Measurements from ENCODE around the gene HTD2.

The HTD2 gene

DNA sequence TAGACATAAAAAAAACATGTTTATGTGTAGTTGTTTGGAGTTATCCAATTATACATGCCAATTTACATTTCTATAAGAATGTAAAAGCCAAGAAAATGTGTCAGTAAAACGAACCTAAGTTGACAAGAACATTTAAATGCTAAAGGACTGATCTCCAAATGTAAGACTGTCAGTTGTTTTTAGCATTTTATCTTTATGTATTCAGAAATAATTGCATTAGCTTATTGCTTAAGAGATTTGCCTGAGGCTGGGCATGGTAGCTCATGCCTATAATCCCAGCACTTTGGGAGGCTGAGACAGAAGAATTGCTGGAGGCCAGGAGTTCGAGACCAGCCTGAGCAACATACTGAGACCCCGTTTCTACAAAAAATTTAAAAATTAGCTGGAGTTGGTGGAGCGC lies 53.3 kb downstream of the HTD2 start:
- DNase-seq = no peak

DNA sequence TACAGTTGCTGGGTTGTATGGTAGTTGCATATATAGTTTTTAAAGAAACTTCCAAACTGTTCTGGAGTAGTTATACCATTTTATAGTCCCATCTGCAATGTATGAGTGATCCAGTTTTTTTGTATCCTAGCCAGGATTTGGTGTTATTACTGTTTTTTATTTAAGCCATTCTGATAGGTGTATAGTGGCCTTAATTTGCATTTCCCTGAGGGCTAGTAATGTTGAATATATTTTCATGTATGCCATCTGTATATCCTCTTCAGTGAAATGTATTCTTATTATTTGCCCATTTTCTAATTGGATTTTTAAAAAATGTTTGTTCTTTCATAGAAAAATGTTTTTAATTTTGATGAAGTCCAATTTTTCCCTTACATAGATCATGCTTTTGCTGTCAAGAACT lies 55.5 kb downstream of the HTD2 start:
- DNase-seq = no peak

DNA sequence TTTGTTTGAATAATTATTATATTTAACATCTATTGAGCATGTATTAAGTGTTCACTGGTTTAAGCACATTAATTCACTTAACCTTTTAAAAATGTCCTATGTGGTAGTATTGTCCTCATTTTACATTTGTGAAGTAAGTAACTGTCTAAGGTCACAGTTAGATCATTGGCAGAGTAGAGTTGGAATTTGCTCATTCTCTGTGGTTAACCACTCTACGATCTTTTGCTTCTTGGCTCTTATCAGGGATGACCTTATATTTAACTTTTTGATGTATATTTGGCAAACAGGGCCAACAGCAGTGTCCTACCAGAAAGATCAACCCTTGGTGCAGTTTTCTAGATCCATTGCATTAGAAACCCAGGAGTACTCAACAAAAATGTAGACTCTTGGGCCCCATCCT lies 60.4 kb downstream of the HTD2 start:
- no peak for DNase-seq

DNA sequence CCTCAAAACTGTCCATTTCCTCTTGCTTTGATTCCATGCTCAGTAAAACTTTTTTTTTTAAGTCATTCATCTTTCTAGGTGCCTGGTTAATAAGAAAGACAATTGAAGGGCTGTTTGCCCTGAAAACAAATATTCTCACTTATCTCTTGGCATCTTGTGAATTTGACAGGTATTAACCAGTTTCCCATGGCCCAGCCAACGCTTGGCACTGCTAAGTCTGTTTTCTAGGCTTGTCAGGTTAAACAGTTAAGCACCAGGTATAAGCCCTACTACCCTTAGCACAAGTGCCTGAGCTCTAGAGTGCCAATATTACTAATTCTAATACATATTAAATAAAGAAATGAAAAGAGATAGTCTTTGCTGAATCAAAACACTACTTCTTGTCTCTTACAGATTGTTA lies 62.7 kb downstream of the HTD2 start:
- DNase-seq = no peak
